ENCODE results near the gene TPGS2.
"Not testable (repeated sequence)": the region's sequence is repeated elsewhere in the genome, so short reads cannot be mapped to it uniquely, and the experiment has no call there.

DNA sequence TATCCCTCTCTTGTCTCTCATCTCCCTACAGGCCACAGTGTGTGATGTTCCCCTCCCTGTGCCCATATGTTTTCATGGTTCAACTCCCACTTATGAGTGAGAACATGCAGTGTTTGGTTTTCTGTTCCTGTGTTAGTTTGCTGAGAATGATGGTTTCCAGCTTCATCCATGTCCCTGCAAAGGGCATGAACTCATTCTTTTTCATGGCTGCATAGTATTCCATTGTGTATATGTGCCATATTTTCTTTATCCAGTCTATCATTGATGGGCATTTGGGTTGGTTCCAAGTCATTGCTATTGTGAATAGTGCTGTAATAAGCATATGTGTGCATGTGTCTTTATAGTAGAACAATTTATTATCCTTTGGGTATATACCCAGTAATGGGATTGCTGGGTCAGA, 45.0 kb upstream of the TPGS2 start:
- TF ChIP-seq, protein P1, sequence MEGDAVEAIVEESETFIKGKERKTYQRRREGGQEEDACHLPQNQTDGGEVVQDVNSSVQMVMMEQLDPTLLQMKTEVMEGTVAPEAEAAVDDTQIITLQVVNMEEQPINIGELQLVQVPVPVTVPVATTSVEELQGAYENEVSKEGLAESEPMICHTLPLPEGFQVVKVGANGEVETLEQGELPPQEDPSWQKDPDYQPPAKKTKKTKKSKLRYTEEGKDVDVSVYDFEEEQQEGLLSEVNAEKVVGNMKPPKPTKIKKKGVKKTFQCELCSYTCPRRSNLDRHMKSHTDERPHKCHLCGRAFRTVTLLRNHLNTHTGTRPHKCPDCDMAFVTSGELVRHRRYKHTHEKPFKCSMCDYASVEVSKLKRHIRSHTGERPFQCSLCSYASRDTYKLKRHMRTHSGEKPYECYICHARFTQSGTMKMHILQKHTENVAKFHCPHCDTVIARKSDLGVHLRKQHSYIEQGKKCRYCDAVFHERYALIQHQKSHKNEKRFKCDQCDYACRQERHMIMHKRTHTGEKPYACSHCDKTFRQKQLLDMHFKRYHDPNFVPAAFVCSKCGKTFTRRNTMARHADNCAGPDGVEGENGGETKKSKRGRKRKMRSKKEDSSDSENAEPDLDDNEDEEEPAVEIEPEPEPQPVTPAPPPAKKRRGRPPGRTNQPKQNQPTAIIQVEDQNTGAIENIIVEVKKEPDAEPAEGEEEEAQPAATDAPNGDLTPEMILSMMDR (IDR thresholded peaks at IDR 0.05; ENCODE audit: low read length), result not testable (repeated sequence)
- TF ChIP-seq EZH2phosphoT487 (IDR thresholded peaks at IDR 0.05; ENCODE audit: low read length); EZH2 (optimal IDR thresholded peaks at IDR 0.05; ENCODE audit: low read depth, low read length): not testable (repeated sequence)
